HCT116 (cell line): Measurements from ENCODE around the gene TBC1D21. TPM values are rescaled to one million over a fixed set of nuclear protein-coding genes. Genes with fewer than 3 reads are reported as not detected.

Source experiments
- ATAC-seq: fragments of 200-7000 bp; cut with Tn5 transposase; 2 replicates; pipeline ENCODE4 v1.9.1; 2020; ENCODE audit warnings: mild to moderate bottlenecking, moderate library complexity
- BruUV-seq: library from RNA; stranded (reverse); fragments of 400-500 nt; replicated peaks from 2 replicates; lab custom pipeline; 2021; lab: Mats Ljungman, UMichigan
- CTCF ChIA-PET: fragments of 300-600 bp; sonication (Branson Sonifier 250); formaldehyde crosslinking; loops from one replicate; lab custom pipeline; 2021; ENCODE audit warnings: antibody characterized with exemption; lab: Charles Lee
- POLR2A ChIA-PET: fragments of 300-600, 350-600 bp; sonication (Branson Sonifier 250); formaldehyde crosslinking; loops from one replicate; lab custom pipeline; 2021; ENCODE audit warnings: antibody characterized with exemption; lab: Charles Lee
- RAD21 ChIA-PET, 2 experiments: fragments of 300-600 bp; sonication (Branson Sonifier 250); formaldehyde crosslinking; loops; one replicate each; lab custom pipeline; 2023; ENCODE audit warnings: low total read pairs in 2 of 2; ENCODE audit not compliant: uncharacterized antibody in 2 of 2, unreplicated experiment in 2 of 2, low non-redundant PET in 1 of 2; lab: Charles Lee
- DNase-seq: peaks from one replicate; pipeline ENCODE4 v3.0.0-alpha.2; 2010; ENCODE audit warnings: low read depth, low spot score
- H2AFZ ChIP-seq: fragments of 200-600 bp; shearing (Covaris generic), sonication (generic); 2 replicates; pipeline ENCODE4 v1.6.1; 2017; ENCODE audit warnings: low read depth, mixed run types, mixed read lengths, antibody characterized with exemption, low read length; ENCODE audit not compliant: poor library complexity, severe bottlenecking
- H3K27ac ChIP-seq: 2 replicates; pipeline ENCODE4 v1.5.1; 2012; ENCODE audit warnings: low read depth, low read length
- H3K27me3 ChIP-seq: fragments of 200-600 bp; sonication (generic); 2 replicates; pipeline ENCODE4 v1.6.1; 2016; ENCODE audit warnings: mixed run types, low read length, mixed read lengths; ENCODE audit not compliant: insufficient read depth
- H3K36me3 ChIP-seq, 2 experiments: fragments of 200-500 bp in 1 of 2; fragments of 200-600 bp in 1 of 2; sonication (Bioruptor generic) in 1 of 2; sonication (generic) in 1 of 2; 2 replicates each; pipeline versions ENCODE4 v1.5.1 to v1.6.1; 2014 to 2016; ENCODE audit warnings: low read length in 2 of 2, inconsistent platforms in 1 of 2, mixed read lengths in 1 of 2, mixed run types in 1 of 2; ENCODE audit not compliant: insufficient read depth in 2 of 2, control insufficient read depth in 1 of 2
- H3K4me1 ChIP-seq, 2 experiments: fragments of 200-600 bp in 1 of 2; sonication (generic) in 1 of 2; 2 replicates each; pipeline versions ENCODE4 v1.5.1 to v1.6.1; 2012 to 2017; ENCODE audit warnings: low read length in 2 of 2, inconsistent platforms in 1 of 2, mild to moderate bottlenecking in 1 of 2, mixed read lengths in 1 of 2, mixed run types in 1 of 2, moderate library complexity in 1 of 2; ENCODE audit not compliant: insufficient read depth in 2 of 2, control insufficient read depth in 1 of 2
- H3K4me2 ChIP-seq: fragments of 200-600 bp; sonication (generic); 2 replicates; pipeline ENCODE4 v1.6.1; 2017; ENCODE audit warnings: mixed run types, low read length, mixed read lengths
- H3K4me3 ChIP-seq, 2 experiments: fragments of 200-600 bp in 1 of 2; sonication (generic) in 1 of 2; replicated peaks in 1 of 2; 2 replicates each; pipeline ENCODE4 v1.5.1; 2011 to 2016; ENCODE audit warnings: low read length in 2 of 2, control low read depth in 1 of 2, low read depth in 1 of 2, mild to moderate bottlenecking in 1 of 2, mixed read lengths in 1 of 2, mixed run types in 1 of 2
- H3K79me2 ChIP-seq: fragments of 200-600 bp; sonication (generic); 2 replicates; pipeline ENCODE4 v1.6.1; 2017; ENCODE audit warnings: mild to moderate bottlenecking, mixed run types, low read length, moderate library complexity, mixed read lengths; ENCODE audit not compliant: insufficient read depth
- H3K9ac ChIP-seq: fragments of 200-600 bp; sonication (generic); 2 replicates; pipeline ENCODE4 v1.6.1; 2016; ENCODE audit warnings: low read length, mixed read lengths
- H3K9me2 ChIP-seq: fragments of 200-600 bp; sonication (generic), shearing (Covaris generic); 2 replicates; pipeline ENCODE4 v1.6.1; 2017; ENCODE audit warnings: mixed run types, mild to moderate bottlenecking, moderate library complexity; ENCODE audit not compliant: insufficient read depth
- H3K9me3 ChIP-seq, 2 experiments: fragments of 200-500 bp in 1 of 2; fragments of 200-600 bp in 1 of 2; sonication (Bioruptor generic) in 1 of 2; sonication (generic) in 1 of 2; 2 replicates each; pipeline ENCODE4 v1.6.1; 2014 to 2017; ENCODE audit warnings: low read length in 2 of 2, mixed read lengths in 2 of 2, inconsistent platforms in 1 of 2, low read depth in 1 of 2, mild to moderate bottlenecking in 1 of 2, mixed run types in 1 of 2, moderate library complexity in 1 of 2; ENCODE audit not compliant: control insufficient read depth in 1 of 2, insufficient read depth in 1 of 2
- H4K20me1 ChIP-seq: fragments of 200-600 bp; sonication (generic), shearing (Covaris generic); 2 replicates; pipeline ENCODE4 v1.6.1; 2017; ENCODE audit warnings: mixed run types, mild to moderate bottlenecking, moderate library complexity; ENCODE audit not compliant: insufficient read depth
- ATF3 ChIP-seq: IDR thresholded peaks from 2 replicates; pipeline ENCODE4 v1.6.1; 2012
- CBX3 ChIP-seq: IDR thresholded peaks from 2 replicates; pipeline ENCODE4 v1.6.1; 2012; ENCODE audit warnings: low read depth
- CEBPB ChIP-seq: IDR thresholded peaks from 2 replicates; pipeline ENCODE4 v1.6.1; 2012; ENCODE audit warnings: low read depth
- CTCF ChIP-seq, 3 experiments: fragments of 200-600 bp in 1 of 3; sonication (generic) in 1 of 3; IDR thresholded peaks in 2 of 3; conservative IDR thresholded peaks in 1 of 3; 2 replicates each; pipeline ENCODE4 v1.5.1; 2012 to 2017; ENCODE audit warnings: low read depth in 2 of 3, low read length in 2 of 3, antibody characterized with exemption in 1 of 3, borderline replicate concordance in 1 of 3, control low read depth in 1 of 3, mild to moderate bottlenecking in 1 of 3, mixed read lengths in 1 of 3, mixed run types in 1 of 3, moderate library complexity in 1 of 3; ENCODE audit not compliant: insufficient read depth in 1 of 3
- ELF1 ChIP-seq: IDR thresholded peaks from 2 replicates; pipeline ENCODE4 v1.6.1; 2012; ENCODE audit warnings: low read depth, borderline replicate concordance
- EZH2 ChIP-seq: fragments of 200-600 bp; sonication (generic); IDR thresholded peaks from 2 replicates; pipeline ENCODE4 v1.6.1; 2017; ENCODE audit warnings: antibody characterized with exemption, mixed run types
- EZH2phosphoT487 ChIP-seq: fragments of 200-600 bp; IDR thresholded peaks from 2 replicates; pipeline ENCODE4 v1.6.1; 2018; ENCODE audit warnings: antibody characterized with exemption, borderline replicate concordance
- FOSL1 ChIP-seq: IDR thresholded peaks from 2 replicates; pipeline ENCODE4 v1.6.1; 2012; ENCODE audit warnings: low read depth
- JUND ChIP-seq: IDR thresholded peaks from 2 replicates; pipeline ENCODE4 v1.6.1; 2012
- MAX ChIP-seq: IDR thresholded peaks from 2 replicates; pipeline ENCODE4 v1.6.1; 2012
- RAD21 ChIP-seq: IDR thresholded peaks from 2 replicates; pipeline ENCODE4 v1.6.1; 2012; ENCODE audit warnings: low read depth, mild to moderate bottlenecking
- SIN3A ChIP-seq: IDR thresholded peaks from 2 replicates; pipeline ENCODE4 v1.6.1; 2012; ENCODE audit warnings: low read depth
- SP1 ChIP-seq: IDR thresholded peaks from 2 replicates; pipeline ENCODE4 v1.6.1; 2012; ENCODE audit warnings: low read depth
- SRF ChIP-seq: IDR thresholded peaks from 2 replicates; pipeline ENCODE4 v1.6.1; 2012; ENCODE audit warnings: low read depth
- TCF7L2 ChIP-seq: IDR thresholded peaks from 2 replicates; pipeline ENCODE4 v1.7.0; 2011; ENCODE audit warnings: borderline replicate concordance, inconsistent platforms; ENCODE audit not compliant: insufficient read depth, insufficient read length; ENCODE audit errors: extremely low read depth
- ZBTB33 ChIP-seq: IDR thresholded peaks from 2 replicates; pipeline ENCODE4 v1.6.1; 2011; ENCODE audit warnings: mild to moderate bottlenecking, low read length, moderate library complexity; ENCODE audit not compliant: insufficient replicate concordance; ENCODE audit errors: extremely low read depth
- ZNF274 ChIP-seq: fragments of 200-500 bp; sonication (Bioruptor generic); IDR thresholded peaks from 2 replicates; pipeline ENCODE4 v1.6.1; 2014; ENCODE audit warnings: mild to moderate bottlenecking, low read depth, low read length, inconsistent platforms
- intact Hi-C: fragments of 100-400 bp; cut with micrococcal nuclease; formaldehyde crosslinking; loops from 2 replicates; pipeline ENCODE4 v1.10.0; 2022
- total RNA-seq: library from RNA; stranded (reverse); gene quantifications from one replicate; pipeline ENCODE4 v1.2.1, GENCODE V29; 2021; ENCODE audit not compliant: unreplicated experiment

Gene TBC1D21
- total RNA-seq, 1 experiment from 2014 or later = not detected

GRCh38 chr15:73887481-73887880 lies 14.1 kb downstream of the TBC1D21 start:
- DNase-seq (no peak), ATAC-seq (no peak)
- ChIA-PET RAD21 (no interaction called here), CTCF (no interaction called here), POLR2A (interaction anchor here (0.9 kb wide), 1 partner anchor 40 kb away, joined by 3 read pairs; no protein-coding TSS in a partner anchor)
- TF ChIP-seq CTCF (IDR thresholded peaks at IDR 0.05 in 2 of 3, conservative IDR thresholded peaks at IDR 0.05 in 1 of 3; ENCODE audit: borderline replicate concordance in 1 of 3, insufficient read depth in 1 of 3, low read depth in 2 of 3, low read length in 2 of 3) (no peak), ZBTB33 (no peak), ZNF274 (no peak), JUND (no peak), CBX3 (no peak), FOSL1 (no peak), RAD21 (no peak), SIN3A (no peak), CEBPB (no peak), SRF (no peak), EZH2 (no peak), TCF7L2 (no peak), ATF3 (no peak), ELF1 (no peak), MAX (no peak), EZH2phosphoT487 (no peak), SP1 (no peak)
- H2AFZ ChIP-seq = no peak overlapping the region
- intact Hi-C loops = no loop called here
- H3K4me2 ChIP-seq = no peak overlapping the region
- H3K4me1 ChIP-seq = no peaks in the 10 kb centered on the region
- H3K27me3 ChIP-seq = peaks cover 25% of the 10 kb centered on the region; the same call in 1 of the 2 replicates
- H3K9me2 ChIP-seq = no peaks in the 10 kb centered on the region
- H3K36me3 ChIP-seq = no peaks in the 10 kb centered on the region; a peak in 1 of 4 replicates
- no peak overlapping the region for H3K27ac ChIP-seq
- no TSS peak for BruUV-seq
- H3K4me3 ChIP-seq = no peak overlapping the region
- H3K79me2 ChIP-seq = no peaks in the 10 kb centered on the region
- H4K20me1 ChIP-seq = no peaks in the 10 kb centered on the region
- H3K9ac ChIP-seq = no peak overlapping the region
- H3K9me3 ChIP-seq = peaks cover 0 to under 1% of the 10 kb centered on the region in 2 experiments; a peak in 1 of 4 replicates
